IPS-18a (cell line): ENCODE measurements around the gene CAMK2B.
A peak's percentile ranks its signal among the peaks of the same experiment; 100 is the strongest.

Source experiments
- H3K27ac ChIP-seq: one replicate; pipeline ENCODE4 v1.5.1; 2013; ENCODE audit warnings: low read length
- H3K27me3 ChIP-seq: one replicate; pipeline ENCODE4 v1.6.1; 2013; ENCODE audit warnings: mild to moderate bottlenecking, low read length; ENCODE audit not compliant: control insufficient read depth, insufficient read depth
- H3K36me3 ChIP-seq: one replicate; pipeline ENCODE4 v1.6.1; 2013; ENCODE audit warnings: low read depth, low read length; ENCODE audit not compliant: control insufficient read depth
- H3K4me1 ChIP-seq: one replicate; pipeline ENCODE4 v1.6.1; 2013; ENCODE audit warnings: low read depth, low read length; ENCODE audit not compliant: control insufficient read depth
- H3K4me3 ChIP-seq: one replicate; pipeline ENCODE4 v1.5.1; 2013; ENCODE audit warnings: low read length
- H3K9ac ChIP-seq: one replicate; pipeline ENCODE4 v1.6.1; 2013; ENCODE audit warnings: mild to moderate bottlenecking, low read length, moderate library complexity
- H3K9me3 ChIP-seq: one replicate; pipeline ENCODE4 v1.6.1; 2013; ENCODE audit warnings: low read depth, low read length; ENCODE audit not compliant: control insufficient read depth

The CAMK2B gene

GRCh38 chr7:44325201-44325671 lies at the start of gene CAMK2B:
Gene CAMK2B, minus strand, starts transcription at chr7:44325594. Its CDS starts 173 bp downstream, at chr7:44325421.
- peaks cover 53% of the 10 kb centered on the region for H3K27me3 ChIP-seq
- no peak within 1 kb of the TSS for H3K27ac ChIP-seq
- no peaks in the 10 kb centered on the region for H3K4me1 ChIP-seq
- no peaks in the 10 kb centered on the region for H3K9me3 ChIP-seq
- H3K4me3 ChIP-seq: peak within 1 kb of the TSS; percentile 25
- H3K9ac ChIP-seq: no peak within 1 kb of the TSS
- no peaks in the 10 kb centered on the region for H3K36me3 ChIP-seq

DNA sequence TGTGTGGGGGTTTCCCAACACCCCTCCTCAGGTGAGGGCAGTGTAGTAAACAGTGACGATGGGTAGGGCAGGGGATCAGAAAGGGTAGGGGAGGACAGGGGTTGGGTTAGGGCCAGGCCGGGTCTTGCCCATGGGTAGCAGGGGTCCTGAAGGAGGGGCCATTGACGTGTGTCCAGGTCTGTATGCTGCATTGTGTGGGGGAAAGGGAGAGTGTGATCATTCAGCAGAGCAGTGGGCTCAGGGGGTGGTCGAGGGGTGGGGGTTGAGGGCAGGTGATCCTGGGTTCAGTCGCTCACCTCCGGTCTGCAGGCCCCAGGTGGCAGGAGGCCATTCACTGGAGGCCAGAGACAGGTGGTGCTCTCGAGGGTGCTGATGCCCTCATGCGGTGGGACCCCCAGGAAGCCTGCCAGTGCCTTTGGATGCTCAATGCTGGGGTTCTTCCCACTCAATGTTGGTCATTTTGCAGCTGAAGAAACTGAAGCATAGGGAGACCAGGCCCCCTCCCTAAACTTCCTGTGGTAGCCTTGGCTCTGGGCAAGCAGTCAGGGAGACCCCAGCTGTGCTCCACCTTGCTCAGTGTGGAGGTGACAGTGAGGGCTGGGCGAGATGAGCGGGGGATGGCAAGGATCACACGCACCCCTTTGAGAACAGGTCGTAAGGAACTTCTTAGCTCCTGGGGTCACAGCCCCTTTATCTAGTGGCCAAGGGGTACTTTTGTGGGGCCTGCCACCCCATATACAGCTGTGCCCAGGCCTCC lies 48.8 kb upstream of the CAMK2B start:
- Histone ChIP-seq H3K9me3 (no peaks in the 10 kb centered on the region), H3K27ac (no peak overlapping the region), H3K4me3 (no peak overlapping the region), H3K4me1 (no peaks in the 10 kb centered on the region), H3K27me3 (no peaks in the 10 kb centered on the region), H3K36me3 (no peaks in the 10 kb centered on the region), H3K9ac (no peak overlapping the region)

DNA sequence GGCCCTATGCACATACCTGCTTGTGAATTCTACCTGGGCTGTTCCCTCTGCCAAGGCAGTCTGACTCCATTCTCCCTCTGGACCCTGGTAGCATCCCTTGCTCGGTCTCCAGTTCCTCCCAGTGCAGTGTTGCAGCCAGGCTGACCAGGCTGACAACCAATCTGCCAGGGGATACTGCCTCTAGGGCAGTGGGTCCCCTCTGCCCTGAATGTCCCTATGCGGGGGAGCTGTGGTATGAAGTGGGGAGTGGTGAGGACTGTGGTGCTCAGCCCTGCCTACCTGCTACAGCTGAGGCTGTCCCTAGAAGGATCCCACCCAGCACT lies 48.0 kb upstream of the CAMK2B start:
- no peaks in the 10 kb centered on the region for H3K4me1 ChIP-seq
- H3K4me3 ChIP-seq: no peak overlapping the region
- H3K9ac ChIP-seq: no peak overlapping the region
- no peaks in the 10 kb centered on the region for H3K36me3 ChIP-seq
- H3K9me3 ChIP-seq: no peaks in the 10 kb centered on the region
- no peaks in the 10 kb centered on the region for H3K27me3 ChIP-seq
- no peak overlapping the region for H3K27ac ChIP-seq

DNA sequence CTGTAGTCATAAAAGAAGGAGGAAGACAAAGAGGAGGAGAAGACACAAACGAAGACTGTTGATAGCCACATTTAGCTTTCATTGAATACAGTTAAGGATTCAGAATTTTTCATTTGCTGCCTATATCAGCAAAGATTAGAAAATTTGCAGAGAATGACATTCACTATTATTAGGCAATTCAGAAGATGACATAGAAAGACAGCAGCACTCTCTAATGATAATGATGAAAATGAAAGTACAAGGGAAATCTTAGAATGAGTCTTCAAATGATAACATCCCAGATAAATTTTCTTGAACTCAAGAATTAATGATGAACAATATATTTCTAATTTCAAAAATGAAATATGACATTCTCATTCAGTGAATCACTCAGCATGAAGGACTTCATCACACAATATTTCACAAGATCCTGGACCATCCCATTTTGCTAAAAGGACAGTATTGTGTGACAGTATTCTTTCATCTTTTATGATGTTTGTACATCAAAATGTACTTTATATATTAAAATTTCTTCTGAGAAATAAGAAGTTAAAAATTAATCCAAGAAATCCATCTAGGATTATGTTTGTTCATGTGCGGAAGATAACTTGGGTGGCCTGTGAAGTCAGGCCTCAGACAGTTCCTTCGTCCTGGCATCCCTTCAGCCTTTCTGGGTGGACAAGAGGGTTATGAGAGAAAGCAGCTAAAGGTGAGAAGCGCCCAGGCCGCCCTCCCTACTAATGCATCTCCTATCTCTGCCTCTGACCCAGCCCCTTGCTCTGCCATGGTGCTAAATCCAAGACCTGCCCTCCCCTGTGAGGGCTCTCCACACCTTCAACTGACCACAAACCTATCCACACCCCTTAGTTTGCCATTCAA lies 47.4 kb upstream of the CAMK2B start:
- no peaks in the 10 kb centered on the region for H3K9me3 ChIP-seq
- no peaks in the 10 kb centered on the region for H3K4me1 ChIP-seq
- no peaks in the 10 kb centered on the region for H3K27me3 ChIP-seq
- H3K9ac ChIP-seq: no peak overlapping the region
- H3K27ac ChIP-seq: no peak overlapping the region
- H3K4me3 ChIP-seq: no peak overlapping the region
- no peaks in the 10 kb centered on the region for H3K36me3 ChIP-seq

- H3K9me3 ChIP-seq: no peaks in the 10 kb centered on the region
Observed at GRCh38 chr7:44368885-44369284, 43.5 kb upstream of the CAMK2B start.

DNA sequence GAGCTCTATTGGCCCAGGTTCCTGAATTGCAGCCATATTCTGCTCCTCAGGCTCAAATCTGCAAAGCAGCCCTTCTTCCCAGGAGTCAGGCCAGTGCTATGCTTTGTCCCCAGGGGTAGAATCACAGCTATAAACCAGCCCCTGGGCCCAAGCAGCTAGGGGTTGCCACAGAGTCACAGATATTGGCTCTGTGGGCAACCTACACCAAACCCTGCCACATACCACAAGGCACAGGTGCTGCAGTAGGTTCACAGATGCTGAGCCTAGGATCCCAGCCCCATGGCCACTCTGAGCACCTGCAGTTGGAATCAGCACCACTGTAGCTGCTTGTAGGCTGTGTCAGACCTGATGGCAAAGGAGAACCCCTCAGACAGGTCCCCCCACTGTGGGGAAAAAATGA lies 43.1 kb upstream of the CAMK2B start:
- Histone ChIP-seq H3K9ac (no peak overlapping the region), H3K4me1 (no peaks in the 10 kb centered on the region), H3K27me3 (no peaks in the 10 kb centered on the region), H3K4me3 (no peak overlapping the region), H3K9me3 (no peaks in the 10 kb centered on the region), H3K36me3 (no peaks in the 10 kb centered on the region), H3K27ac (no peak overlapping the region)

More at GRCh38 chr7:44368885-44369284, 43.5 kb upstream of the CAMK2B start:
- Histone ChIP-seq H3K9ac (no peak overlapping the region), H3K27ac (no peak overlapping the region), H3K4me1 (no peaks in the 10 kb centered on the region), H3K36me3 (no peaks in the 10 kb centered on the region), H3K27me3 (no peaks in the 10 kb centered on the region), H3K4me3 (no peak overlapping the region)

- Histone ChIP-seq H3K36me3 (no peaks in the 10 kb centered on the region), H3K27me3 (no peaks in the 10 kb centered on the region), H3K9me3 (no peaks in the 10 kb centered on the region), H3K9ac (no peak overlapping the region), H3K4me1 (no peaks in the 10 kb centered on the region), H3K27ac (no peak overlapping the region), H3K4me3 (no peak overlapping the region)
Observed at GRCh38 chr7:44367475-44368043, 42.2 kb upstream of the CAMK2B start.

DNA sequence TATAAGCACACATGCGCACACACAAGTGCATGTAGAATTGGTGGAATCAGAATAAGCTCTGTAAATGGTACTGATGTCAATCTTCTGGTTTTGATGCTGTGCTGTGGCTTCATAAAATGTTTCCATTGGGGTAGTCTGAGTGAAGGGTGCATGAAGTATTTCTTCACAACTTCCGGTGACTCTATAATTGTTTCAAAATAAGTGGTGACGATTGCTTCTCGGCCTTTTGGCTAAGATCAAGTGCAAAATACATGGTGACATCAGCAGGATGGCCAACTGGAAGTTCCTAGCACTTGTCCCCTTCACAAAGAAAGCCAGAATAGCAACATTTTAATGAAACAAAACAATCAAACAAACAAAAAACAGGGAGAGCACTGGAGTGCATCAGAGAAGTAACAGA lies 41.6 kb upstream of the CAMK2B start:
- no peak overlapping the region for H3K4me3 ChIP-seq
- H3K9me3 ChIP-seq: no peaks in the 10 kb centered on the region
- no peaks in the 10 kb centered on the region for H3K4me1 ChIP-seq
- H3K9ac ChIP-seq: no peak overlapping the region
- no peaks in the 10 kb centered on the region for H3K36me3 ChIP-seq
- no peak overlapping the region for H3K27ac ChIP-seq
- no peaks in the 10 kb centered on the region for H3K27me3 ChIP-seq

GRCh38 chr7:44353668-44354067 lies 28.3 kb upstream of the CAMK2B start:
- Histone ChIP-seq H3K36me3 (no peaks in the 10 kb centered on the region), H3K27me3 (no peaks in the 10 kb centered on the region), H3K9me3 (no peaks in the 10 kb centered on the region), H3K9ac (no peak overlapping the region), H3K27ac (no peak overlapping the region), H3K4me1 (no peaks in the 10 kb centered on the region), H3K4me3 (no peak overlapping the region)

- Histone ChIP-seq H3K4me1 (no peaks in the 10 kb centered on the region), H3K4me3 (no peak overlapping the region), H3K9me3 (no peaks in the 10 kb centered on the region), H3K27me3 (no peaks in the 10 kb centered on the region), H3K9ac (no peak overlapping the region), H3K36me3 (no peaks in the 10 kb centered on the region), H3K27ac (no peak overlapping the region)
Observed at GRCh38 chr7:44348851-44349781, 23.7 kb upstream of the CAMK2B start.

DNA sequence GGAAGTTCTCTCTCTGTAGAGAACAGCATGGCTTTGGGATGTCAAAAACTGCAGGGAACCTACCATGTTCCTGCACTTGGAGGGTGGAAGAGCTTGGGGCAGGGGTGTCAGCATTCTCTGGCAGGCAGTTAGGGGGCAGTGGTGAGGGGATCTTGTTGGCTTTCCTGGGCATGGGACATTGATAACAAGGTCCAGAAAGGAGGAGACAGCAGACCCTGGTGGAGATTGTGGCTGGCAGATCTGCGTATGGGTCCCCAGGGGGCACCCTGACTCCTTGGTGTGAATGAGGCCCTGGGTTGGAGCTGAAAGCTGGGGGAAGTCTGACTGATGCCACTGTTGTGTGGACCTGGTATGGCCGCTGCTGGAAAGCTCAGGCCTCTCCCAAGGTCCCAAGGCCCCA lies 22.9 kb upstream of the CAMK2B start:
- Histone ChIP-seq H3K4me3 (no peak overlapping the region), H3K27ac (no peak overlapping the region), H3K36me3 (no peaks in the 10 kb centered on the region), H3K9ac (no peak overlapping the region), H3K9me3 (no peaks in the 10 kb centered on the region), H3K4me1 (no peaks in the 10 kb centered on the region), H3K27me3 (no peaks in the 10 kb centered on the region)
